ENCODE measurements around the gene CD53.

Gene CD53

DNA sequence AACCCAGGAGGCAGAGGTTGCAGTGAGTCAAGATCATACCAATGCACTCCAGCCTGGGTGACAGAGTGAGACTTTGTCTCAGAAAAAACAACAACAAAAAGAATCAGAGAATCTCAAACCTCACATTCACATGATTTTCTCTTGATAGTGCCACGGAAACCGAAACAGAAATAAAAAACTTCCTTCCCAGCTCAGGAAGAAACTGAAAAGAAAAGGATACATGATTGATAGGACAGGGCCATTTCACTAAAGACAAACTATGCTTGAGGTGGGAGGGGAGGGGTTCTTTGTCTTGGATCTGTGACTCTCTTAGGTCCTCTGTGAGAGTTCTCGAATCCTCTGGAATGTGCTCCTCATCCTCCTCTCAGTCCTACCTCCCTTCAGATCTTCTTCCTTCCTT is 19.8 kb upstream of the CD53 start:
- H3K4me3 ChIP-seq (ENCODE audit: low read depth, low read length, poor library complexity, severe bottlenecking) = no peak overlapping the region
- H3K9ac ChIP-seq (ENCODE audit: low read length) = no peak overlapping the region
- H3K4me2 ChIP-seq (ENCODE audit: low read length) = no peak overlapping the region
- H3K79me2 ChIP-seq (ENCODE audit: insufficient read depth, low read length) = no peaks in the 10 kb centered on the region
- H3K4me1 ChIP-seq (ENCODE audit: insufficient read depth, low read length, severe bottlenecking) = no peaks in the 10 kb centered on the region
- no peaks in the 10 kb centered on the region for H3K27me3 ChIP-seq (ENCODE audit: insufficient read depth, low read length)
- H3K27ac ChIP-seq (ENCODE audit: low read depth, low read length, poor library complexity, severe bottlenecking) = no peak overlapping the region
- H2AFZ ChIP-seq (ENCODE audit: low read length) = no peak overlapping the region
- H3F3A ChIP-seq (ENCODE audit: insufficient read depth, low read length) = no peaks in the 10 kb centered on the region
- H3K9me3 ChIP-seq (ENCODE audit: low read length) = no peaks in the 10 kb centered on the region
- no peaks in the 10 kb centered on the region for H4K20me1 ChIP-seq (ENCODE audit: insufficient read depth, low read length)
- no peaks in the 10 kb centered on the region for H3K9me2 ChIP-seq (ENCODE audit: low read depth, low read length)
- H3K36me3 ChIP-seq (ENCODE audit: insufficient read depth, low read length) = no peaks in the 10 kb centered on the region
- TF ChIP-seq, protein P1, sequence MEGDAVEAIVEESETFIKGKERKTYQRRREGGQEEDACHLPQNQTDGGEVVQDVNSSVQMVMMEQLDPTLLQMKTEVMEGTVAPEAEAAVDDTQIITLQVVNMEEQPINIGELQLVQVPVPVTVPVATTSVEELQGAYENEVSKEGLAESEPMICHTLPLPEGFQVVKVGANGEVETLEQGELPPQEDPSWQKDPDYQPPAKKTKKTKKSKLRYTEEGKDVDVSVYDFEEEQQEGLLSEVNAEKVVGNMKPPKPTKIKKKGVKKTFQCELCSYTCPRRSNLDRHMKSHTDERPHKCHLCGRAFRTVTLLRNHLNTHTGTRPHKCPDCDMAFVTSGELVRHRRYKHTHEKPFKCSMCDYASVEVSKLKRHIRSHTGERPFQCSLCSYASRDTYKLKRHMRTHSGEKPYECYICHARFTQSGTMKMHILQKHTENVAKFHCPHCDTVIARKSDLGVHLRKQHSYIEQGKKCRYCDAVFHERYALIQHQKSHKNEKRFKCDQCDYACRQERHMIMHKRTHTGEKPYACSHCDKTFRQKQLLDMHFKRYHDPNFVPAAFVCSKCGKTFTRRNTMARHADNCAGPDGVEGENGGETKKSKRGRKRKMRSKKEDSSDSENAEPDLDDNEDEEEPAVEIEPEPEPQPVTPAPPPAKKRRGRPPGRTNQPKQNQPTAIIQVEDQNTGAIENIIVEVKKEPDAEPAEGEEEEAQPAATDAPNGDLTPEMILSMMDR (IDR thresholded peaks at IDR 0.05; ENCODE audit: low read length) = no peak

DNA sequence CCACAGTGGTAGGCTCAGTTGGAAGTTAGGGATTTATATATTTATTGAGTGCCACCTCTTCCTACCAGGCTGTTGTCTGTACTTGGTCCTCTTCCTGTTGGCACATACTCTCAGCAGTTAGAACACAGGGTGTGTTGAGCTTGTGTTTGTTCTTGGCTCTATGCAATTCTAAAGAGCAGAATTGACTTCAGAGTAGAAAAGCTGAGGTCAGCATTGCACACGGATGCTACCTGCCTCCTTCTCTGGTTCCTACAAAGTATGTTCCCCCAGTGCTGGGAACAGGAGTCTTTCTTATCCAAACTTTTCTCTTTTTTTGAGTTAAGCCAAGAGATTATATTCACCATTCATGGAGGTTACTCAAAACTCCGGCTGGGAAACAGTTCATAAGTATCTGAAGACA is 16.5 kb upstream of the CD53 start:
- Histone ChIP-seq H3F3A (ENCODE audit: insufficient read depth, low read length) (no peaks in the 10 kb centered on the region), H3K79me2 (ENCODE audit: insufficient read depth, low read length) (no peaks in the 10 kb centered on the region), H3K27ac (ENCODE audit: low read depth, low read length, poor library complexity, severe bottlenecking) (no peak overlapping the region), H3K36me3 (ENCODE audit: insufficient read depth, low read length) (no peaks in the 10 kb centered on the region), H3K4me1 (ENCODE audit: insufficient read depth, low read length, severe bottlenecking) (no peaks in the 10 kb centered on the region), H3K9me3 (ENCODE audit: low read length) (no peaks in the 10 kb centered on the region), H3K4me3 (ENCODE audit: low read depth, low read length, poor library complexity, severe bottlenecking) (no peak overlapping the region), H4K20me1 (ENCODE audit: insufficient read depth, low read length) (no peaks in the 10 kb centered on the region), H3K9me2 (ENCODE audit: low read depth, low read length) (no peaks in the 10 kb centered on the region), H3K9ac (ENCODE audit: low read length) (no peak overlapping the region), H2AFZ (ENCODE audit: low read length) (no peak overlapping the region), H3K4me2 (ENCODE audit: low read length) (no peak overlapping the region), H3K27me3 (ENCODE audit: insufficient read depth, low read length) (no peaks in the 10 kb centered on the region)
- TF ChIP-seq, protein P1 (IDR thresholded peaks at IDR 0.05; ENCODE audit: low read length) = no peak
- TF ChIP-seq EZH2 (IDR thresholded peaks at IDR 0.05; ENCODE audit: borderline replicate concordance, low read length) = no peak

DNA sequence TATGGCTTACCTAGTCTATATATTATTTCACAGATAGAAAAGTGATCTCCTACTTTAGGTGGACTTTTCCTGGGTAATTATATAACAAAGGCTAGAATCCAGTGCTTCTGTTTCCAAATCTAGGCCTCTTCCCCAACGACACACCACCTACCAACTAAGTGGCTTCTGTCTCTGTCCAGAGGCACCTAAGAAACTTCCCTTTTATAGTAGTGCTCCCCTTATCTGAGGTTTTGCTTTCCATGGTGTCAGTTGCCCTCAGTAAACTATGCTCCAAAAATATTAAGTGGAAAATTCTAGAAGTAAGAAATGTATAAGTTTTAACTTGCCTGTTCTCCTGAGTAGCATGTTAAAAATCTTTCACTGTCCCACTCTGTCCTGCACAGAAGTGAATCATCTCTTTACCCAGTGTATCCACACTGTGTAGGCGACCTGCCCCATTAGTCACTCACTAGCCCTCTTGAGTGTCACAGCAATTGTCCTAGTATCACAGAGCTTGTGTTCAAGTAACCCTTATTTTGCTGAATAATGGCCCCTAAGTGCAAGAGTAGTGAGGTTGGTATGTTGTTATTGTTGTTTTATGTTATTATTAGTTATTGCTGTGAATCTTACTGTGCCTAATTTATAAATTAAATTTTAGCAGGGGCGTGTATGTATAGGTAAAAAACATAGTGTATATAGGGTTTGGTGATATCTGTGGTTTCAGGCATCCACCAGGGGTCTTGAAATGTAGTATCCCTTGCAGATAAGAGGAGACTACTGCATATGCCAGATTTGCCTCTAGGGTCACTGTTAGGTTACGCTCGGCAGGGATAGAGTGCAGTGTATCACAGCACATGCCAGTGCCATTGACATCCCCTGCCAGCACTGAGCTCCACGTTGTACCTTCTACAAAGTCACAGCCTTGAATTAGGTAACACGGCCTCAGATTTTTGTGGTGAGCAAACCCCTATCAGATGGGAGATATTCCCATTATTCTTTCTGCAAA is 14.7 kb upstream of the CD53 start:
- Histone ChIP-seq H3K27ac (ENCODE audit: low read depth, low read length, poor library complexity, severe bottlenecking) (no peak overlapping the region), H2AFZ (ENCODE audit: low read length) (no peak overlapping the region), H3K4me1 (ENCODE audit: insufficient read depth, low read length, severe bottlenecking) (no peaks in the 10 kb centered on the region), H3K4me2 (ENCODE audit: low read length) (no peak overlapping the region), H4K20me1 (ENCODE audit: insufficient read depth, low read length) (no peaks in the 10 kb centered on the region), H3K9me2 (ENCODE audit: low read depth, low read length) (no peaks in the 10 kb centered on the region), H3K4me3 (ENCODE audit: low read depth, low read length, poor library complexity, severe bottlenecking) (no peak overlapping the region), H3K36me3 (ENCODE audit: insufficient read depth, low read length) (no peaks in the 10 kb centered on the region), H3K9me3 (ENCODE audit: low read length) (no peaks in the 10 kb centered on the region), H3K79me2 (ENCODE audit: insufficient read depth, low read length) (no peaks in the 10 kb centered on the region), H3K9ac (ENCODE audit: low read length) (no peak overlapping the region), H3F3A (ENCODE audit: insufficient read depth, low read length) (no peaks in the 10 kb centered on the region), H3K27me3 (ENCODE audit: insufficient read depth, low read length) (no peaks in the 10 kb centered on the region)
- no peak for TF ChIP-seq EZH2 (IDR thresholded peaks at IDR 0.05; ENCODE audit: borderline replicate concordance, low read length)
- TF ChIP-seq, protein P1 (IDR thresholded peaks at IDR 0.05; ENCODE audit: low read length) = no peak; the same call in 1 of the 2 replicates
